Measurements from ENCODE around the gene OOEP.

OOEP gene

GRCh38 chr6:73364549-73364948 is 5.1 kb downstream of the OOEP start:
- DNase-seq (ENCODE audit: low spot score): no peak

GRCh38 chr6:73364121-73364520 is 5.6 kb downstream of the OOEP start:
- DNase-seq (ENCODE audit: low spot score): no peak

GRCh38 chr6:73363537-73363875 is 6.2 kb downstream of the OOEP start:
- no peak for DNase-seq (ENCODE audit: low spot score)

GRCh38 chr6:73362869-73363536 is 6.7 kb downstream of the OOEP start:
- no peak for DNase-seq (ENCODE audit: low spot score)

- no peak for DNase-seq (ENCODE audit: low spot score)
Observed at GRCh38 chr6:73362358-73362757, 7.3 kb downstream of the OOEP start, which contains the start of gene KHDC3L. Gene KHDC3L, plus strand, starts transcription at chr6:73362658. Its CDS starts 72 bp downstream, at chr6:73362730.

- DNase-seq (ENCODE audit: low spot score): no peak
Observed at GRCh38 chr6:73353636-73354593, 15.8 kb downstream of the OOEP start, which contains the start of gene DPPA5. Gene DPPA5, minus strand, starts transcription at chr6:73354276. Its CDS starts 51 bp downstream, at chr6:73354225.

- no peak for DNase-seq (ENCODE audit: low spot score)
Observed at GRCh38 chr6:73349311-73349710, 20.4 kb downstream of the OOEP start.

- no peak for DNase-seq (ENCODE audit: low spot score)
Observed at GRCh38 chr6:73348550-73349204, 21.0 kb downstream of the OOEP start.

GRCh38 chr6:73343164-73343563 is 26.5 kb downstream of the OOEP start:
- no peak for DNase-seq (ENCODE audit: low spot score)

GRCh38 chr6:73342174-73342573 is 27.5 kb downstream of the OOEP start:
- no peak for DNase-seq (ENCODE audit: low spot score)

- no peak for DNase-seq (ENCODE audit: low spot score)
Observed at GRCh38 chr6:73341335-73341734, 28.4 kb downstream of the OOEP start.

GRCh38 chr6:73340048-73340447 is 29.6 kb downstream of the OOEP start:
- DNase-seq (ENCODE audit: low spot score): no peak

GRCh38 chr6:73339340-73339739 is 30.4 kb downstream of the OOEP start:
- no peak for DNase-seq (ENCODE audit: low spot score)

- DNase-seq (ENCODE audit: low spot score): no peak
Observed at GRCh38 chr6:73329201-73329600, 40.5 kb downstream of the OOEP start.

GRCh38 chr6:73328790-73329189 is 40.9 kb downstream of the OOEP start:
- DNase-seq (ENCODE audit: low spot score): no peak

- no peak for DNase-seq (ENCODE audit: low spot score)
Observed at GRCh38 chr6:73325656-73326055, 44.0 kb downstream of the OOEP start.

GRCh38 chr6:73323323-73323722 is 46.4 kb downstream of the OOEP start:
- no peak for DNase-seq (ENCODE audit: low spot score)
